GM03348 (cell line): Measurements from ENCODE around the gene ACAA1.
"Not testable (repeated sequence)": the region's sequence is repeated elsewhere in the genome, so short reads cannot be mapped to it uniquely, and the experiment has no call there.

ENCODE experiments used
- DNase-seq: peaks from one replicate; pipeline ENCODE4 v3.0.0; 2012; ENCODE audit warnings: low spot score

The ACAA1 gene

GRCh38 chr3:38136777-38137614 is at the start of gene ACAA1:
Gene ACAA1, minus strand, starts transcription at chr3:38137127. Its CDS starts 92 bp downstream, at chr3:38137035.
- DNase-seq = peak; percentile 98

- DNase-seq = peak; percentile 7
Measured at GRCh38 chr3:38177181-38177580, 40.3 kb upstream of the ACAA1 start.

- no peak for DNase-seq
Measured at GRCh38 chr3:38173834-38174418, 37.0 kb upstream of the ACAA1 start.

- DNase-seq = no peak
Measured at GRCh38 chr3:38171622-38172021, 34.7 kb upstream of the ACAA1 start.

GRCh38 chr3:38170722-38171121 is 33.8 kb upstream of the ACAA1 start:
- DNase-seq = no peak

- DNase-seq = peak; percentile 2
Measured at GRCh38 chr3:38169027-38169317, 32.0 kb upstream of the ACAA1 start.

GRCh38 chr3:38168151-38169026 is 31.5 kb upstream of the ACAA1 start:
- DNase-seq = peak; percentile 15

GRCh38 chr3:38167591-38167990 is 30.7 kb upstream of the ACAA1 start:
- no peak for DNase-seq

- peak; percentile 64 for DNase-seq
Measured at GRCh38 chr3:38165722-38166387, 28.9 kb upstream of the ACAA1 start.

- DNase-seq = peak; percentile 92
Measured at GRCh38 chr3:38164952-38165721, 28.2 kb upstream of the ACAA1 start, which contains the start of gene OXSR1. Gene OXSR1, plus strand, starts transcription at chr3:38165537. Its CDS starts 340 bp downstream, at chr3:38165877.

- no peak for DNase-seq
Measured at GRCh38 chr3:38164643-38164951, 27.7 kb upstream of the ACAA1 start.

GRCh38 chr3:38163841-38164642 is 27.1 kb upstream of the ACAA1 start:
- DNase-seq = no peak

GRCh38 chr3:38163117-38163840 is 26.4 kb upstream of the ACAA1 start:
- no peak for DNase-seq

- DNase-seq = not testable (repeated sequence)
Measured at GRCh38 chr3:38160704-38161103, 23.8 kb upstream of the ACAA1 start.

- no peak for DNase-seq
Measured at GRCh38 chr3:38158472-38158871, 21.5 kb upstream of the ACAA1 start.

- no peak for DNase-seq
Measured at GRCh38 chr3:38157595-38157994, 20.7 kb upstream of the ACAA1 start.

- DNase-seq = no peak
Measured at GRCh38 chr3:38157117-38157516, 20.2 kb upstream of the ACAA1 start.

- DNase-seq = no peak
Measured at GRCh38 chr3:38155825-38156224, 18.9 kb upstream of the ACAA1 start.

GRCh38 chr3:38154625-38155255 is 17.8 kb upstream of the ACAA1 start:
- no peak for DNase-seq
